A549 (cell line): Measurements from ENCODE around the gene NOL4.

ENCODE experiments used
- EHMT2 ChIP-seq: fragments of 200-600 bp; sonication (generic); IDR thresholded peaks from 2 replicates; pipeline ENCODE4 v1.6.1; 2016; ENCODE audit warnings: antibody characterized with exemption, low read depth, mild to moderate bottlenecking, moderate library complexity
- POLR2AphosphoS2 ChIP-seq: conservative IDR thresholded peaks from 2 replicates; pipeline ENCODE4 v1.6.1; 2012; ENCODE audit warnings: low read length, improper control_type of control experiment, inconsistent platforms
- TFCP2L1 ChIP-seq: fragments of 250-450 bp; sonication (Bioruptor Pico); IDR thresholded peaks from 2 replicates; pipeline ENCODE4 v1.5.0; 2021; ENCODE audit warnings: mild to moderate bottlenecking
- TF ChIP-seq, protein P1 (sequence below): fragments of >200 bp; sonication (Bioruptor Twin); formaldehyde crosslinking; IDR thresholded peaks from 3 replicates; pipeline ENCODE4 v1.5.1; 2016
- TF ChIP-seq, protein P2 (sequence below): IDR thresholded peaks from 2 replicates; pipeline ENCODE4 v1.6.1; 2012

DNA sequence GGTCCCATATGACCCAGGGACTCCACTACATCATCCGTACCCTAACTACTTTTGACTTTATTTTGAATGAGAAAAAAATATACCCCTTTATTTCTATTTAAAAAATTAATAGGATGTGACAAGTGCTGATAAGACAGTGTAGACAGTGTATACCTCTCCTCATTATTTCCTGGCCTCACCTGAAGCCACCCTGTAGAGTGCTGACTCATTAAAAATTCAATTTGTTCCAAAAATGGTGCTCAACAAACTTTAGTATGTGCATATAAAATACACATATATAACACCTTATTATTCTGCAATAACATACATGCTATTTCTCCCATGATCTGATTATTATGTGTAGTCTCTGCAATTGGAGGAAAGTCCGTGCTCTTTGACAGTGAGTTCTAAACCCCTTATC, 20.8 kb downstream of the NOL4 start:
- TF ChIP-seq, protein P1, sequence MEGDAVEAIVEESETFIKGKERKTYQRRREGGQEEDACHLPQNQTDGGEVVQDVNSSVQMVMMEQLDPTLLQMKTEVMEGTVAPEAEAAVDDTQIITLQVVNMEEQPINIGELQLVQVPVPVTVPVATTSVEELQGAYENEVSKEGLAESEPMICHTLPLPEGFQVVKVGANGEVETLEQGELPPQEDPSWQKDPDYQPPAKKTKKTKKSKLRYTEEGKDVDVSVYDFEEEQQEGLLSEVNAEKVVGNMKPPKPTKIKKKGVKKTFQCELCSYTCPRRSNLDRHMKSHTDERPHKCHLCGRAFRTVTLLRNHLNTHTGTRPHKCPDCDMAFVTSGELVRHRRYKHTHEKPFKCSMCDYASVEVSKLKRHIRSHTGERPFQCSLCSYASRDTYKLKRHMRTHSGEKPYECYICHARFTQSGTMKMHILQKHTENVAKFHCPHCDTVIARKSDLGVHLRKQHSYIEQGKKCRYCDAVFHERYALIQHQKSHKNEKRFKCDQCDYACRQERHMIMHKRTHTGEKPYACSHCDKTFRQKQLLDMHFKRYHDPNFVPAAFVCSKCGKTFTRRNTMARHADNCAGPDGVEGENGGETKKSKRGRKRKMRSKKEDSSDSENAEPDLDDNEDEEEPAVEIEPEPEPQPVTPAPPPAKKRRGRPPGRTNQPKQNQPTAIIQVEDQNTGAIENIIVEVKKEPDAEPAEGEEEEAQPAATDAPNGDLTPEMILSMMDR = no peak
- TF ChIP-seq TFCP2L1 (CRISPR knock-in tag) = no peak
- TF ChIP-seq POLR2AphosphoS2 = no peak
- TF ChIP-seq EHMT2 = no peak
- TF ChIP-seq, protein P2, sequence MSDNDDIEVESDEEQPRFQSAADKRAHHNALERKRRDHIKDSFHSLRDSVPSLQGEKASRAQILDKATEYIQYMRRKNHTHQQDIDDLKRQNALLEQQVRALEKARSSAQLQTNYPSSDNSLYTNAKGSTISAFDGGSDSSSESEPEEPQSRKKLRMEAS = no peak
